ENCODE measurements around the gene TIGD6.

TIGD6 gene

DNA sequence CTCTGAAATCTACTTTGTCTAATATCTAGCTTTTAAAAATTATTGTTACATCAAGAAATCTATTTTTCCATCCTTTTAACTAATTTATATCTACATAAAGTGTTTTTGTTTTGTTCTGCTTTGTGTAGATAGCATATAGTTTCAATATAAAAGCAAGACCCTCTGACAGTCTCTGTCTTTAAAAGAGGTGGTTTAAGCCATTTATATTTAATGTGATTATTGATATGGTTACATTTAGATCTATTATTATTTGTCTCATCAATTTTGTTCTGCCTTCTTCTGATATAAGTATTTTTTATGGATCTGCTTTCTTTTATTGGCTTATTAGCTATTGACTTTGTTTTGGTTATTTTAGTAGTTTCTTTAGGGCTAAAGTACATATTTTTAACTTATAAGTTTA is 16.1 kb upstream of the TIGD6 start:
- DNase-seq (ENCODE audit: low read depth), result no peak

DNA sequence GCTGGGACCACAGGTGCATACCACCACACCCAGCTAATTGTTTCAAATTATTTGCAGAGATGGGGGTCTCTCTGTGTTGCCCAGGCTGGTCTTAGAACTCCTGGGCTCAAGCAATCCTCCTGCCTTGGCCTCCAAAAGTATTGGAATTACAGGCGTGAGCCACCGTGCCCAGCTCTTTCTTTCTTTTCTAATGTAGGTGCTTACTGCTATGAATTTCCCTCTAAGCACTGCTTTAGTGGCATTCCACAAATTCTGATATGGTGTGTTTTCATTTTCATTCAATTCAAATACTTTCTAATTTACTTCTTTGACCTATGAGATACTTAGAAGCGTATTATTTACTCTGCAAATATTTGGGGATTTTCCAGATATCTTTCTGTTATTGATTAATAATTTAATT is 15.0 kb upstream of the TIGD6 start:
- no peak for DNase-seq (ENCODE audit: low read depth)

DNA sequence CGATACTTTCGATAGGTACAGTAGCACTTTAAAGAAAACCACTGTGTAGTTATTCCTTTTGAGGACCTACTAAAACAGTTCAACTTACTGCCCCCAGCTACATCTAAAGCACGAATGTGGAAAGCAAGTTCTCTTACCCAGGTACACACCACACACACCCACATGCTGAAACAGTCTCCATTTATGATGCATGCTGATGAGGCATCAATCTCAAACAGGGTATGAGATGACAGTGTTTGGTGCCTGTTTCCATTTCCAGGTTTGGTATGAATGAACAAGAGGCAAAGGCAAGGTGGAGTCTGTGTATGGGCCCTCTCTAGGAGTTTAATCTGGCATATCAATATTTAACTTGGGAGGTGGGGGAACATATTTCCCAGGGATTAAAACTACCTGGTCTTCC is 14.0 kb upstream of the TIGD6 start:
- DNase-seq (ENCODE audit: low read depth), result no peak

DNA sequence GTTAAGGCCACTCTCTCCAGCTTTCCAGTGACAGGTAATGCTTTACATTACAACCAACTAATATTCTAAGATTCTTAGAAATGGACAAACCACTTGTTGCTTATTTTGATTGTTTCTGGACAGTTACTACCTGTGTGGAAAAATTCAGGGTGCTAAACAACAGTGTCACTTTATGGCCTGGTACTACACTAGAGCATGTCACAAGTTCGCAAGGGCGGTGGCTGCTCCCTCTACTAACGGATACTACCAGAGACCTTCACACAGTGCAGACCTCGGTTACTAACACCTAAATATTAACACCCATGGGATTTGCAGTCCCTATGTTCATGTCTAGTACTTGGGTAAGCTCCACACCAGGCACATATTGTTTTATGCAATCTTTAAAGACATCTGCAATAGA is 13.5 kb upstream of the TIGD6 start:
- DNase-seq (ENCODE audit: low read depth), result no peak

DNA sequence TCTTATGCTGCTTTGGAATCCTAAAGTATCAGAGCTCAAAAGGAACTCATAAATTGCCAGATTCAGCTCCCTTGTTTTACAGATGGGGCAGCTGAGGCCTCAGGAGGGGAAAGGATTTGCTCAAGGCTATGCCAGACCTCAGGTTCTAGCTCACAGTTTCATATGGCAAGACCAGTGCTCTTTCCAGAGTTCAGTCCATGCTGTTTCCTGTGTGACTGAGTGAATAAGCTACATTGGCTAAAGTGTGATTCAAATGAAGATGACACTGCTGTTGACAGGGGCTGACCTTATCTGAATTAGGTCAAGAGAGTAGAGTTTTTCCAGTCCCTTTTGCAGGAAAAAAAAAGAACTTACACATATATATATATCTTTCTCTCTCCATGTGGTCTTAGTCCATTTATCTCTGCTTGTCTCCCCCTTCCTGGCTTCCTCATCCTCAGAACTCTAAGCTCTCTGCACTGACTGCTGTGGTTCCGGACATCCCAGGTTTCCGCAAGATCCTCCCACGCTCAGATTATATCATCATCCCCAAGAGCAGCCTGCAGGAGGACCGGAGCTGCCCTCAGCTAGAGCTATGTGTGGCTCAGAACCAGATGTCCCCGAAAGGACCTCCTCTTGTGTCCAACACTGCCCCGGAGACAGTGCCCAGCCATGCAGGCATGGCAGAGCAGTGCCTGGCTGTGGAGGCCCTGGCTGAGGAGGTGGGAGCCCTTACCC is 9.4 kb upstream of the TIGD6 start:
- DNase-seq (ENCODE audit: low read depth), result no peak

DNA sequence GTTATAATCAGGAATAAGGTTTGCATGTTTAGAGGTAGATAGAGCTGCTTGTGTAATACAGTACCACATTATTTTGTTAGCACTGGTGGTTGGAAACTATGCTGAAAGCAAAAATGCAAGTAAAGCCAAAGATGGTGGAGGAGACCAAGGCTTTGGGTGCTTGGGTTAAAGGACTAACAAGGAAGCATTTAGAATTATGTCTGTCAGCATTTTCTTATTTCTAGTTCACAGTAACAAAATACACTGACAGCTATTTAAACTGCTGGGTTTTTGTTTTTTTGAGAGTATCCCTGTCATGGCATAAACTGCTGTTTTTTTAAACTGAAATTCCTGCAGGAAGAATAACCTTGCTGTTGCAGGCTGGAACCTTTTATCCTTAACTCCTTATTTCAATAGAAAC is 6.6 kb upstream of the TIGD6 start:
- no peak for DNase-seq (ENCODE audit: low read depth)

DNA sequence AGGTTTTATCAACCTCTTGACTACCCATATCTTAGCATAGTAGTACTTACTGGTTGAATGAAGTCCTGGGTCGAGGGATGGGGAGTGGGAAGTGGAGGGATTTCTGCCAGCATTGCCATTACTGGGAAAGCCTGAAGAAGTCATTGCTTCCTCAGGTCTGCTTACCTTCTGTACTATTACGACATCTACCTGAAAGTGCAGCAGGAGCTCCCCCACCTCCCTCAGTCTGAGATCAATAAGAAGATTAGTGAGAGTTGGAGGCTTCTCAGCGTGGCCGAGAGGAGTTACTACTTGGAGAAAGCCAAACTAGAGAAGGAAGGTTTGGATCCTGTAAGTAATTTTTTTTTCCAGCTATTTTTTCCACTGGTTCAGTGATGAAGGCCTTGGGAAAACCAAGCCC is 5.9 kb upstream of the TIGD6 start:
- DNase-seq (ENCODE audit: low read depth), result no peak

DNA sequence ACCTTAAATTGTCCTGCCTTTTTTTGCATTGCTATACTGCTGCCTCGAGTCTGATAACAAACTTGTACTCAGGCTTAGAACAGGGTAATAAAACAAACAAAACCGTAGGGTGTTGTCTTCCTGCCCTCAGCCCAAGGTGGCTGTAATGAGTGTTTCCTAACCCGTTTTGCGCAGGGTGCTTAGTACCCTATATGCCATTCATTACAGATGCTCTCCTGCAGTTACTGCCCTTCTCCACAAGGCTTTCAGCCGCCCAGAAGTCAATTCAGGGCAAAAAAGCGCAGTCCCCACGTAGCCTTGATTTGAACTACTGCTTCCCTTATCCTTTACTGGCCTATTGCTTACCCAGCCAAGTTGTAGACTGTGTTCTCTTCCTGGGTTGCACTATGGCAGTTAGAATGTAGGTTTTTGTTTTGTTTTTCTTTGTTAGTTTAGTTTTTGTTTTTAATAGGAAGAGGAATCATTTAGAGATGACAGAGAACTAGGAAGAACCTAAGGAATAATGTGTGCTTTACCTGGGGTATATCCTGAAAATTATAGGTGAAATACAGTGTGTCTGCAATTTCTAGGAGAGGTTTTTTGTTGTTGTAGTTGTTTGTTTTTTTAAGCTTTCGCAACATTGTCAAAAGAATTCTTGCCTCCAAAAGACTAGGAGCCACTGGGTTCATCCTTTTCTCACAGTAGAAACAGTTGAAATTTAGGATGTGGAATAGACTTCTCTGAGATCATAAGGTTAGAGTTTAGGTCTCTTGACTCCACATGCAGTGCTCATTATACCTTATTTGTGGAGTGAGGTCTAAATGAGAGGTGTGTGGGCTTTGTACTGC is 1.4 kb upstream of the TIGD6 start:
- peak; percentile 28 for DNase-seq (ENCODE audit: low read depth)

DNA sequence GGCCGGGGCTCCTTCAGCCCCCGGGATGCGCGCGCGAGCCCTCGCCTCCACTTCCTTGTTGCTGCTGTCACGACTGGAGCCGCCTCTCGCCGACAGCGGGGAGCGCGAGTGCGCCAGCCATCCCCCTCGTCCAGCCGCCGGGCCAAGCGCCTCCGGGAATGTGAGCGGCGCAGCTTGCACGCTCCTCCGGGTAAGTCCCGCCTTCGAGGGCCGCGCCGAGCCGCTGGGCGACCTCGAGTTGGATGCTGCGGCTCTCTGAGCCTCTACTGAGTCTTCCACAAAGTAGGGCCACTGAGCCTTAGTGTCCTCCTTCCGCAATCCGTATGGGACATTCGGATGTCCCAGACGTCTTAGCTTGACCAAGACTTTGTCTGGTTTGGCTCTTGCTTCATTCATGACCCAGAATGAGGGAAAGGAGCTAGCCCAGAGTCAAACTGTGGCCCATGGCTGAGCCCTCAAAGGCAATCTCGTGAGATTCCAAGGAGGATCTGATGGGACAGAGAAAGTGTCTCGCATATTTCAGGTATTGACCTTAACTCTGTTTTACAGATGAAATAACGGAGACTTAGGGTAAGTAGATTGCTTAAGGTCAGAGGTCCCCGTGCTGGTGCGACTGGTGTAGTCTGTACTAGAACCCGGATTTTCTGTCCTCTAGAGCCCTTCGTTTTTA is 671 bp upstream of the TIGD6 start:
- no peak for DNase-seq (ENCODE audit: low read depth)

DNA sequence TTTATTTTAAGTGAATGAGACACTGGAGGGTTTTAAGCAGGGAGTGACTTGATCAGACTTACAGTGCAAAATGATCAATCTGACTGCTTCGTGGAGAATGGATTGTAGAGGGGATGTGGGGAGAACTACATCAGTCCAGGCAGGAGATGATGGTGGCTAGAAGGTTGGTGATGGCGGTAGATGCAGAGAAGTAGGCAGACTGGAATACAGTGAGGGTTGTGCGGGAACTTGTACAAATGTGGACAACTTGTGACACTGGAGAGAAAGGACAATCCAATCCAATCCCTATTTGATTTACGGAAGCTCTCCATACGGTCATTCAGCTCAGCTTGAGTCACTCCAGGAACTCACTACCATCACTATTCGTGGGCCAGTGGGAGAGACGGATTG is 593 bp downstream of the TIGD6 start:
- no peak for DNase-seq (ENCODE audit: low read depth)

DNA sequence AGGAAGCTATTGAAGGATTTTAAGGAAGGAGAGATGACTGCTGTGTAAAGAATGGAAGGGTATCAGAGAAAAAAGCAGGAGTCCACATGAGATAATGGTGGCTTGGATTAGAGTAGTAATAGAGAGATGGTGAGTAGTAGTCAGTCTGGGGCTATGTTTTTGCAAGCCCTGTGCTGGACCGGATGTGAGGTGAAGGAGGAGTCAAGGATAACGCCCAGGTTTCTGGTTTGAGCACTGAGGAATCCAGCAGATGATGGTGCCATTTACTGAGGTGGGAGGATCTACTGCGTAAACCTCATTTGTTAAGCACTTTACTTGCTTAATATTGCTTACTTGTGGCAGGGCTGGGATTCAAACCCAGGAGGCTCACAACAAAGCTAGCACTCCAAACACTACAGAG is 1.1 kb downstream of the TIGD6 start:
- no peak for DNase-seq (ENCODE audit: low read depth)

DNA sequence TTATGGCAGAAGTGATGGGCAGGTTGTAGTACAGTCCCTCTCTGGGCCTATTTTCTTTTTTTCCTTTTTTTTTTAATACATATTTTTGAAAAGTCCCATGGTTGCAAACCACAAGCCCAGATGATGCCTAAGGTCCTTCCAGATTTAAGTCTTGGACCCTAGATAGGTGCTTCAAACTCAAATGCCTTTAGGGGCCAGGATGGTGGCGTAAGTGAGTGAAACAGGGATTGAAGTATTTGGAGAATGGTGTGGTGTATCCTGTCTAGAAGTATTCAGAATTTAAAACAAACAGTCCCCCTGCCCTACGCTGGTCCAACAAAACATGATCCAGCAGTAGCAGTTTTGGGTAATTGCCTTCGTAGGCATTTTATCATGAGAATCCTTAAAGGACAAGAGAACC is 2.2 kb downstream of the TIGD6 start:
- DNase-seq (ENCODE audit: low read depth), result no peak

DNA sequence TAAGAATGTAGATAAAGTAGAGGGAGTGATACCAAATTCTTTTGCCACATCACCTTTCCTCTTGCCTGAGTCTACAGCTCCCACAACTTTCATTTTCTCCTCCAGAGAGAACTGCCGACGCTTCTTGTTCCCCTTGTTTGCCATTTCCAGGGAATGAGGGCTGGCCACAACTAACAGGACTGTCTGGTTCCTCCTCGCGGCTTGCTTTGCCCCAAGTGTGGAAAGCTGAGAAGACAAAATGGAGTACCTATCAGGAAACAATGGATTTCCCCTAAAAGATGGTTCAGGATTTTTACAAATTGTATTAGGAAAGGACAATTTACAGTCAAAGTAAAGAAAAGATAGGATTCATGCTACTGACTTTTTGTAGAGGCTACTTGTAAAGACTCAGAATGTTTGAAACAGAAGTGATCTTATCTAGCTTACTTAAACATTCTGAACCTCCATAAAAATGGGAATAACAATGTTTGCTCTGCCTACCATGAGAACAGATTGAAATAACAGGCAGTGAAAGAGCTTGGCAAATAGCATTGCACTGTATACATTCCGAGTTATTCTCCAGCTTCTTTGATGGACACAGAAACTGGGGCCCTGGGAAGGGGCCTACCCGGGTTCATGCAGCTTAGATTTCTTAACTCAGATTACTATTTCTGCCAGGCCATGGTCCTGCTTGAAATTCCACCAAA is 4.1 kb downstream of the TIGD6 start:
- DNase-seq (ENCODE audit: low read depth), result no peak

DNA sequence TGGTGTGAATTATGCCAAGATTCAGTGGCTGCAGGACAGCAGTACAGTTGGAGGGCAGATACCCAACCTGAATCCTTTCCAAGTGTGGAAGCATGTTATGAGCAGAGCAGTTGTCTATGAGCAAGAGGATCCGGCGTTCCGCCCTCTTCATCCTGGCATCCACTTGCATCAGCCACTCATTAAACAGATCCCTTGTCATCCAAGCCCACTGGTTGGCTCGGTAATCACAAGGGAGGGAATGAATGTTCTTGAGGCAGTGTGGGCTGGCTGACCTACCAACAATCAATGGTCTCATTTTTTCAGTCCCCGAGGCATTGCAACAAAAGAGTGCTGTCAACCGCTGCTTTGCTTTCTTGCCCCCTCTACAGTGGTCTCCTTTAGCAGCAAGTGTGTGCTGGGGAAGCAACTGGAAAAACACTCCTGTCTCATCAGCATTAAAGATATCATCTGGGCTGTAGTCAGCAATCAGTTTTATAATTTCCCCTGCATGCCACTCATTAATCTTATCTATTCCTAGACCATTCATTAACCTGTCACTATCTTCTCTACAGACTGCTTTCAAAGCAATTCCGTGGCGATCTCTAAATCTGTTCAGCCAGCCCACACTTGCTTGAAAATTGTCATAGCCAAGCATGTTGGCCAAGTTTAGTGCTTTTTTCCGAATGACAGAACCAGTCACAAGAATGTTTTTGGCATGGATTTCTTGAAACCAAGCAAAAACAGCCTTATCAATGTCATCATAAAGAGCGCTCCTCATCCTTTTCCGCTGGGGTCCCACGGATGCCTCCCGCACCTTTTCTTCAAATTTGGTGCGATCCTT is 4.9 kb downstream of the TIGD6 start:
- no peak for DNase-seq (ENCODE audit: low read depth)

DNA sequence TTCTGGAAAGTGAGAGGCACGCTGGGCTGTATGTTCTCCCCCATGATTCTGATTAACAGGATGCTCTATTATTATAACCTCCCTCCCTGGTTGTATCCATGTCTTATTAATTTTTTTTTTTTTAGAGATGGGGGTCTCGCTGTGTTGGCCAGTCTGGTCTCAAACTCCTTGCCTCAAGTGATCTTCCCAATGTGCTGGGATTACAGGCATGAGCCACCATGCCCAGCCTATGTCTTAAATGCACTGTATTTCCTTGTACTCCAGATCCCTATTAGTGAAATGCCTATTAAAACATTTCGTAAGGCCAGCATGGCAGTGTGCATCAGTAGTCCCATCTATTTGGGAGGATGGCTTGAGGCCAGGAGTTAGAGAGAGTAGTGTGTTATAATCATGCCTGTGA is 7.0 kb downstream of the TIGD6 start:
- no peak for DNase-seq (ENCODE audit: low read depth)

DNA sequence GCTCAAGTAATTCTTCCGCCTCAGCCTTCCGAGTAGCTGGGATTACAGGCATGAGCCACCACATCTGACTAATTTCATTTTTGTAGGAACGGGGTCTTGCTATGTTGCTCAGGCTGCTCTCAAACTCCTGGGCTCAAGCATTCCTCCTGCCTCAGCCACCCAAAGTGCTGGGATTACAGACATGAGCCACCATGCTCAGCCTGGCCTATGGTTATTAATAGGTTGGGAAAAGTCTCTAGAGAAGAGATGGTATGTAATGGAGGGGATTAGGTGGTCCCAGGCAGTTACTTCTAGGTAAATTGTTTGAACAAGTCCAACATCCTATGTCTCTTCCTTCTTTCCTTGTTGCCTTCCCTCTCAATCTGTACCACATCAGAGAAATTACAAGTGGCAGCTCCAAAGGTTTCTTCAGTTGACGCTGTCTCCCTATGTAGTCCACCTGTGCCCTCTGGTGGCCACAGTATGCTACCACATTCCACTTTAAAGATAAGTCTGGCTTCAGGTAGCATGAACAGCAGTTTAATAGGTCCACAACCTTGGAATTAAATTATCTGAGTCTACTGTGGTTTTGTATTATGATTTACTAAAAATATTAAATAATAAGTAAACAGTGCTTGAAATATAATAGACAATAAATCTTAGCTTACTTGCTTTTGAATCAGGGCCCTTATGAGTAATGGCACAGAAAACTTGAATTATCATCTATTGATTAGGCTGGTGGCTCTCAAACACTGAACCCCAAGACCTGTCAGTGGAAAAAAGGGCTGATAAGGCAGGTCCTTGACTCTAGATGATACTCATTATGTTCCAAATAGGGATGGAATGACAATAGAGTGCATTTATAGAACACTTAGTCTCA is 9.7 kb downstream of the TIGD6 start:
- peak; percentile 28 for DNase-seq (ENCODE audit: low read depth)

DNA sequence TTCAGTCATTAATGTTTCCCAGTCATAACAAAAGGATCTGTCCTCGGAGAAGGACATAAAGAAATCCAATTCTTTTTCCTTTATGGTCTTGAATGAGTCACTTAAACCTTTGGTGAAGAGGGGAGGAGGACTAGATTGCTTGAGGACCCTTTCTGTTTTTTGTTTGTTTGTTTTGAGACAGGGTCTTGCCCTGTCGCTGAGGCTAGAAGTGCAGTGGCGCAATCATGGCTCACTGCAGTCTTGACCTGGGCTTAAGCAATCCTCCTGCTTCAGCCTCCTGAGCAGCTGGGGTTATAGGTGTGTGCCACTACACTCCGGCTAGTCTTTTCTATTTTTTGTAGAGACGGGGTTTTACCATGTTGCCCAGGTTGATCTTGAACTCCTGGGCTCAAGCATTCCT is 12.3 kb downstream of the TIGD6 start:
- no peak for DNase-seq (ENCODE audit: low read depth)

DNA sequence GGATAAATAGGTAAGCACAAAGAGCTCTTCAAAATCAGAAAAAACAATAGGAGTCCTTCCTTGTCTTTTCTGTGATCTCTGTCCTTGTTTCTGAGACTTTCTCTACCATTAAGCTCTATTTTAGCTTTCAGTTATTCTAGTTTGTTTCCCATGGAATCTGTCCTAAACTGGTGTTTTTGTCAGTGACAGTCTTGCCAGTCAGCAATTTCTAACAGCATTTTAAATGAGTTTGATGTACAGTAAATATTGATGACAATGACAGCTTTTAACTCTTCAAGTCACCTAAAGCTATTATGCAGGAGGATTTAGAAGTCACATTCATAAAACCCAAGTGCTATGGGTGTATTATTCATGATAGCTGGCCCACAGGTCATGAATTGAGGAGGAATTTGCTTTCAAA is 17.9 kb downstream of the TIGD6 start:
- DNase-seq (ENCODE audit: low read depth), result no peak

DNA sequence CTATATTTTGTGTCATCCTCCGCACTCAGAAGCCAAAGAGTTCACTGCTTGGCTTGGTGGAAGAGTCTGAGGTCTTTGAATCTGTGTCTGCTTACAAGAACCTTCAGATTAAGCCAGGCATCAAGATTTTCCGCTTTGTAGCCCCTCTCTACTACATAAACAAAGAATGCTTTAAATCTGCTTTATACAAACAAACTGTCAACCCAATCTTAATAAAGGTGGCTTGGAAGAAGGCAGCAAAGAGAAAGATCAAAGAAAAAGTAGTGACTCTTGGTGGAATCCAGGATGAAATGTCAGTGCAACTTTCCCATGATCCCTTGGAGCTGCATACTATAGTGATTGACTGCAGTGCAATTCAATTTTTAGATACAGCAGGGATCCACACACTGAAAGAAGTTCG is 19.2 kb downstream of the TIGD6 start:
- no peak for DNase-seq (ENCODE audit: low read depth)

DNA sequence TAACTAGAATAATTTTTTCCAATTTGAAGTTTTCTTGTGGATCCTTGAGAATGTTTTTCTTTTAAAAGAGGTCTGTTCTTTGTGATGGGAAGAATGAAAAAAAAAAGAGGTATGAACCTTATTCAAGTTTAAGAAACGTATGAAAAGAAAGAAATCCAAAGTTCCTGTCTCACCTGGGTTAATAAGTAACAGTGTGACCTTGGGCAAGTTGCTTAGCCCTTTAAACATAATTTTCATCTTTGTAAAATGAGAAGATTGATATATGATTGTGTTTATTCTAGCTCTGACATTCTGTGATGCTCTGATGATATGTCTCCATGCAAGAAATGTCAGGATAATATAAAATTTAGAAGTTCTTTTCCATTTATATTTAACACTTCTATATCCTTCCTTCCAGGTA is 20.6 kb downstream of the TIGD6 start:
- no peak for DNase-seq (ENCODE audit: low read depth)

DNA sequence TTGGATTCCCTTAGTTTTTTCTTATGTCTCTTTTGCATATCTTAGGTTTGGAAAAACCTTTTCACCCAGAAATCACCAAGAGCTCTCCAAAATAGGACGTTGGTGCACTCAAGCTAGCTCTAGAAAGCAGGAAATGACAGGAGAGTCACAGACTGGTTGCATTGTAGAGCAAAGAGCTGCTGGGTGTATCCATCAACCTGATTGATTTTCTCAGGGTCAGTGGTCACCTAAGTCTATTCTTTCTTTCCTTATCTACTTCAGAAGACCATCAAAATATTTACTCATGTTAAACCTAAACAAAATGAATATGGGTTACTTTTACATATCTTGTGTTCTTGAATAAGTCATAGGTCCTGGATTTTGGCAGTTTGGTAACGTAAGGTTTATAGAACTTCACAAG is 25.0 kb downstream of the TIGD6 start:
- DNase-seq (ENCODE audit: low read depth), result no peak

All from HS-5 (cell line).